HG03066 (cell line): Measurements from ENCODE around the gene ADGRA1.
"Not testable (repeated sequence)": the region's sequence is repeated elsewhere in the genome, so short reads cannot be mapped to it uniquely, and the experiment has no call there.

Source experiments
- ATAC-seq: cut with Tn5 transposase; IDR thresholded peaks from one replicate; pipeline ENCODE4 v1.9.1; 2021; ENCODE audit warnings: low read depth; ENCODE audit not compliant: unreplicated experiment

Gene ADGRA1

GRCh38 chr10:133126431-133127290 is 38.9 kb downstream of the ADGRA1 start:
- ATAC-seq: no peak

- no peak for ATAC-seq
Observed at GRCh38 chr10:133127291-133128125, 39.8 kb downstream of the ADGRA1 start.

- ATAC-seq: no peak
Observed at GRCh38 chr10:133128126-133129070, 40.7 kb downstream of the ADGRA1 start.

- ATAC-seq: no peak
Observed at GRCh38 chr10:133129071-133129858, 41.5 kb downstream of the ADGRA1 start.

- no peak for ATAC-seq
Observed at GRCh38 chr10:133129859-133130495, 42.3 kb downstream of the ADGRA1 start.

GRCh38 chr10:133130602-133131001 is 42.9 kb downstream of the ADGRA1 start:
- no peak for ATAC-seq

GRCh38 chr10:133131053-133131452 is 43.3 kb downstream of the ADGRA1 start:
- ATAC-seq: no peak

GRCh38 chr10:133131734-133132472 is 44.2 kb downstream of the ADGRA1 start:
- ATAC-seq: no peak

GRCh38 chr10:133132473-133133291 is 45.0 kb downstream of the ADGRA1 start:
- ATAC-seq: no peak

- ATAC-seq: no peak
Observed at GRCh38 chr10:133133471-133134231, 45.9 kb downstream of the ADGRA1 start.

GRCh38 chr10:133134411-133135115 is 46.8 kb downstream of the ADGRA1 start:
- no peak for ATAC-seq

GRCh38 chr10:133135116-133135465 is 47.4 kb downstream of the ADGRA1 start:
- ATAC-seq: no peak

GRCh38 chr10:133137486-133138145 is 49.9 kb downstream of the ADGRA1 start:
- ATAC-seq: not testable (repeated sequence)

- no peak for ATAC-seq
Observed at GRCh38 chr10:133139551-133140065, 51.9 kb downstream of the ADGRA1 start.

- no peak for ATAC-seq
Observed at GRCh38 chr10:133140417-133141143, 52.9 kb downstream of the ADGRA1 start.
